Neural cell (in vitro differentiated cells): Measurements from ENCODE around the gene CACNA1D. TPM values are rescaled to one million over a fixed set of nuclear protein-coding genes. Genes with fewer than 3 reads are reported as not detected.

Source experiments
- H2AFZ ChIP-seq: fragments of 200-600, 300-800 bp; sonication (generic), shearing (Covaris generic); 2 replicates; pipeline ENCODE4 v1.6.0; 2014; ENCODE audit warnings: low read depth, mild to moderate bottlenecking, antibody characterized with exemption, low read length, moderate library complexity
- H3F3A ChIP-seq: fragments of 200-600 bp; shearing (Covaris generic); 2 replicates; pipeline ENCODE4 v1.6.1; 2016; ENCODE audit warnings: mild to moderate bottlenecking, moderate library complexity, mixed read lengths, antibody characterized with exemption, low read length; ENCODE audit not compliant: insufficient read depth, poor library complexity, severe bottlenecking
- H3K27ac ChIP-seq: fragments of 200-600, 300-800 bp; sonication (generic), shearing (Covaris generic); 2 replicates; pipeline ENCODE4 v1.5.1; 2014; ENCODE audit warnings: mild to moderate bottlenecking, low read length, moderate library complexity
- H3K27me3 ChIP-seq: fragments of 300-800, 200-600 bp; sonication (generic), shearing (Covaris generic); 2 replicates; pipeline ENCODE4 v1.6.0; 2014; ENCODE audit warnings: mild to moderate bottlenecking, low read depth, low read length, moderate library complexity; ENCODE audit not compliant: insufficient read depth
- H3K36me3 ChIP-seq: fragments of 300-800, 200-600 bp; sonication (generic), shearing (Covaris generic); 2 replicates; pipeline ENCODE4 v1.5.1; 2014; ENCODE audit warnings: mild to moderate bottlenecking, antibody characterized with exemption, low read length, moderate library complexity; ENCODE audit not compliant: insufficient read depth
- H3K4me2 ChIP-seq: fragments of 300-800, 200-600 bp; sonication (generic), shearing (Covaris generic); 2 replicates; pipeline ENCODE4 v1.6.0; 2014; ENCODE audit warnings: mild to moderate bottlenecking, low read length
- H3K4me3 ChIP-seq: fragments of 300-800, 200-600 bp; sonication (generic), shearing (Covaris generic); 2 replicates; pipeline ENCODE4 v1.5.1; 2014; ENCODE audit warnings: mild to moderate bottlenecking, low read length, moderate library complexity
- H3K79me2 ChIP-seq: fragments of 200-600 bp; shearing (Covaris generic); replicated peaks from 2 replicates; pipeline ENCODE4 v1.6.0; 2014; ENCODE audit warnings: mild to moderate bottlenecking, low read length, moderate library complexity; ENCODE audit not compliant: insufficient read depth
- H3K9ac ChIP-seq: fragments of 300-800, 200-600 bp; sonication (generic), shearing (Covaris generic); 2 replicates; pipeline ENCODE4 v1.6.1; 2016; ENCODE audit warnings: mild to moderate bottlenecking, low read length, mixed read lengths
- H3K9me2 ChIP-seq: fragments of 200-600 bp; shearing (Covaris generic); 2 replicates; pipeline ENCODE4 v1.6.1; 2016; ENCODE audit warnings: mild to moderate bottlenecking, low read length, mixed read lengths; ENCODE audit not compliant: insufficient read depth
- H3K9me3 ChIP-seq: fragments of 200-600, 300-800 bp; sonication (generic), shearing (Covaris generic); 2 replicates; pipeline ENCODE4 v1.6.1; 2016; ENCODE audit warnings: mild to moderate bottlenecking, mixed run types, low read length, moderate library complexity, mixed read lengths
- H4K20me1 ChIP-seq: fragments of 200-600 bp; shearing (Covaris generic); 2 replicates; pipeline ENCODE4 v1.6.1; 2016; ENCODE audit warnings: mild to moderate bottlenecking, mixed run types; ENCODE audit not compliant: insufficient read depth
- EZH2 ChIP-seq: fragments of 200-600, 300-800 bp; shearing (Covaris generic), sonication (generic); IDR thresholded peaks from 2 replicates; pipeline ENCODE4 v1.6.1; 2014; ENCODE audit warnings: antibody characterized with exemption, low read length, borderline replicate concordance, mild to moderate bottlenecking; ENCODE audit not compliant: insufficient read depth, poor library complexity, severe bottlenecking
- MXI1 ChIP-seq: fragments of 450-650 bp; conservative IDR thresholded peaks from 2 replicates; pipeline ENCODE4 v1.6.1; 2014; ENCODE audit warnings: antibody characterized with exemption, mild to moderate bottlenecking; ENCODE audit not compliant: poor library complexity, severe bottlenecking
- POLR2AphosphoS5 ChIP-seq: IDR thresholded peaks from 2 replicates; pipeline ENCODE4 v1.6.1; 2012
- RAD21 ChIP-seq: fragments of 450-650 bp; conservative IDR thresholded peaks from 2 replicates; pipeline ENCODE4 v1.6.1; 2014; ENCODE audit warnings: antibody characterized with exemption, mild to moderate bottlenecking, moderate library complexity
- SMC3 ChIP-seq: fragments of 450-650 bp; conservative IDR thresholded peaks from 2 replicates; pipeline ENCODE4 v1.6.1; 2014; ENCODE audit warnings: antibody characterized with exemption, mild to moderate bottlenecking, moderate library complexity; ENCODE audit not compliant: poor library complexity
- TAF1 ChIP-seq: IDR thresholded peaks from 2 replicates; pipeline ENCODE4 v1.6.1; 2012; ENCODE audit warnings: low read depth
- polyA plus RNA-seq: library from polyadenylated mRNA; depleted of rRNA; stranded (reverse); fragments of >200 nt; gene quantifications from 2 replicates; pipeline ENCODE4 v1.2.3, GENCODE V29; 2014
- TF ChIP-seq, protein P1 (sequence below): IDR thresholded peaks from 2 replicates; pipeline ENCODE4 v1.6.1; 2012; ENCODE audit warnings: borderline replicate concordance
- TF ChIP-seq, protein P2 (sequence below): fragments of 450-650 bp; IDR thresholded peaks from 2 replicates; pipeline ENCODE4 v1.5.1; 2014; ENCODE audit warnings: antibody characterized with exemption, mild to moderate bottlenecking, moderate library complexity; ENCODE audit not compliant: poor library complexity, severe bottlenecking

CACNA1D gene
- polyA plus RNA-seq, 1 donor from 2014 or later: 22.5 TPM

DNA sequence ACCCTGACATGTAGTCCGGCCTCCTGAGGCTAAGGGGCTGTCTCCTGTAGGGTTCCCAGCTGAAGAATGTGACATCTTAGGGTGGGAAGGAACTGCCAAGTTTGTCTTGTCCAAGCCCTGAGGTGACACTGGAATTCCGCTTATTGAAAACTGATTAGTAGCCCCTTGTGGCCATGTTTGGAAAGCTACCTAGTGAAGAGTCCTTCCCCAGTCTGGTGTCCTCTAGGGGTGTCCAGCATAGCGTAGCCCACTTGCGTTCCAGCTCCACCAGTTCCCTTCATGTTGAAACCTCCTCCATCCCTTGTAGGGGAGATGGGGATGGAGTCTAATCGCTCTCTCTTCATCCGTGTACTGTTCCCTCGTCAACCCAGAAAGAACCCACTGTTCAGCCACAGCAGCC lies 272.3 kb downstream of the CACNA1D start:
- Histone ChIP-seq H3K36me3 (no peaks in the 10 kb centered on the region), H3K27me3 (no peaks in the 10 kb centered on the region), H4K20me1 (no peaks in the 10 kb centered on the region), H3K9me3 (no peaks in the 10 kb centered on the region), H3K79me2 (no peaks in the 10 kb centered on the region), H3F3A (no peaks in the 10 kb centered on the region), H3K27ac (no peak overlapping the region), H3K9ac (no peak overlapping the region), H3K4me3 (no peak overlapping the region), H3K4me2 (no peak overlapping the region), H2AFZ (no peak overlapping the region), H3K9me2 (no peaks in the 10 kb centered on the region)
- TF ChIP-seq RAD21 (no peak), EZH2 (no peak), POLR2AphosphoS5 (no peak), MXI1 (no peak), SMC3 (no peak)
- TF ChIP-seq, protein P1, sequence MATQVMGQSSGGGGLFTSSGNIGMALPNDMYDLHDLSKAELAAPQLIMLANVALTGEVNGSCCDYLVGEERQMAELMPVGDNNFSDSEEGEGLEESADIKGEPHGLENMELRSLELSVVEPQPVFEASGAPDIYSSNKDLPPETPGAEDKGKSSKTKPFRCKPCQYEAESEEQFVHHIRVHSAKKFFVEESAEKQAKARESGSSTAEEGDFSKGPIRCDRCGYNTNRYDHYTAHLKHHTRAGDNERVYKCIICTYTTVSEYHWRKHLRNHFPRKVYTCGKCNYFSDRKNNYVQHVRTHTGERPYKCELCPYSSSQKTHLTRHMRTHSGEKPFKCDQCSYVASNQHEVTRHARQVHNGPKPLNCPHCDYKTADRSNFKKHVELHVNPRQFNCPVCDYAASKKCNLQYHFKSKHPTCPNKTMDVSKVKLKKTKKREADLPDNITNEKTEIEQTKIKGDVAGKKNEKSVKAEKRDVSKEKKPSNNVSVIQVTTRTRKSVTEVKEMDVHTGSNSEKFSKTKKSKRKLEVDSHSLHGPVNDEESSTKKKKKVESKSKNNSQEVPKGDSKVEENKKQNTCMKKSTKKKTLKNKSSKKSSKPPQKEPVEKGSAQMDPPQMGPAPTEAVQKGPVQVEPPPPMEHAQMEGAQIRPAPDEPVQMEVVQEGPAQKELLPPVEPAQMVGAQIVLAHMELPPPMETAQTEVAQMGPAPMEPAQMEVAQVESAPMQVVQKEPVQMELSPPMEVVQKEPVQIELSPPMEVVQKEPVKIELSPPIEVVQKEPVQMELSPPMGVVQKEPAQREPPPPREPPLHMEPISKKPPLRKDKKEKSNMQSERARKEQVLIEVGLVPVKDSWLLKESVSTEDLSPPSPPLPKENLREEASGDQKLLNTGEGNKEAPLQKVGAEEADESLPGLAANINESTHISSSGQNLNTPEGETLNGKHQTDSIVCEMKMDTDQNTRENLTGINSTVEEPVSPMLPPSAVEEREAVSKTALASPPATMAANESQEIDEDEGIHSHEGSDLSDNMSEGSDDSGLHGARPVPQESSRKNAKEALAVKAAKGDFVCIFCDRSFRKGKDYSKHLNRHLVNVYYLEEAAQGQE: no peak
- TF ChIP-seq, protein P2, sequence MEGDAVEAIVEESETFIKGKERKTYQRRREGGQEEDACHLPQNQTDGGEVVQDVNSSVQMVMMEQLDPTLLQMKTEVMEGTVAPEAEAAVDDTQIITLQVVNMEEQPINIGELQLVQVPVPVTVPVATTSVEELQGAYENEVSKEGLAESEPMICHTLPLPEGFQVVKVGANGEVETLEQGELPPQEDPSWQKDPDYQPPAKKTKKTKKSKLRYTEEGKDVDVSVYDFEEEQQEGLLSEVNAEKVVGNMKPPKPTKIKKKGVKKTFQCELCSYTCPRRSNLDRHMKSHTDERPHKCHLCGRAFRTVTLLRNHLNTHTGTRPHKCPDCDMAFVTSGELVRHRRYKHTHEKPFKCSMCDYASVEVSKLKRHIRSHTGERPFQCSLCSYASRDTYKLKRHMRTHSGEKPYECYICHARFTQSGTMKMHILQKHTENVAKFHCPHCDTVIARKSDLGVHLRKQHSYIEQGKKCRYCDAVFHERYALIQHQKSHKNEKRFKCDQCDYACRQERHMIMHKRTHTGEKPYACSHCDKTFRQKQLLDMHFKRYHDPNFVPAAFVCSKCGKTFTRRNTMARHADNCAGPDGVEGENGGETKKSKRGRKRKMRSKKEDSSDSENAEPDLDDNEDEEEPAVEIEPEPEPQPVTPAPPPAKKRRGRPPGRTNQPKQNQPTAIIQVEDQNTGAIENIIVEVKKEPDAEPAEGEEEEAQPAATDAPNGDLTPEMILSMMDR: no peak

DNA sequence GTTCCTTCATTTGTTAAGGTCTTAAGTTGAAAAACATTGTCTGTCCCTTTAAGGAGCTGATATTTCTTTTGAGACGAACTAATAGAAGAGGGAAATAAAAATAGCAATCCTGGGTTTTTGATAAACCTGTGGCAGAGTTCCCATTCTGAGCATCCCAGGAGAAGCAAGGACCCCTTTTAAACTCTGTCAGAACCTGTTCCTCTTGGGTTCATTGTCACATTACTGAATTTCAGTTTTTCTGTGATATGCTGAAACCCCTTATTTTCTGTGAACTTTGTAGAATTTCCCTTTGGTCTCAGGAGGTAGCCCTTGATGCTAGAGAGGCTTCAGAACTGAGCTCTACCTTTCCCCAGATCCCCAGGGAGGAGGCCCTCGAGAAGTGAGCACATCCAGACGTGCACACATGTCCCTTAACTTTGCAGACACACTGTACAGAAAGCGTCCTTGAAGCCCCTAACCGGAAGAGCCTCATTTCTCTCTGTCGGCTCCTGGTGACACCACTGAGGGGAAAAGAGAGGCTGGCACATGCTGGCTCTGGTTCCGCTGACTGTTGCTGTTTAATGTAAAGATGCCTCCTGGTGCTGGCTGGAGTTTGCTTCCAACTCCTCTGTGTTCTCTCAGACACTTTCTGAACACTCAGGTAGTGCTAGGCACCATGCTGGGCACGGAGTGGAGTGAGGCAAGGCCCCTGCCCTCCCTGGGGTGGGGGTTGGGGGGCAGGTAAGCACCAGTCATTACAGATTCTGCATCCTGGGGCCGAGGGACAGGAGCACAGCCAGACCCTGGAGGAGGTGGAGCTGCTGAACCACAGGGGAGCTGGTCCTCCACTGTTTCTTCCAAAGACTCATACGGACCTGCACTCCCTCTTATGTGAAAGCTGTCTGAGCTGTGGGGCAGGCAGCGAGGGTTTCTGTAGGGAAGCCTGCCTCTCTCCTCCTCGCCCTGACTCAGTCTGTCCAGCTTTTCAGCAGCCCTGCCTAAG lies 274.4 kb downstream of the CACNA1D start:
- Histone ChIP-seq H3K27ac (no peak overlapping the region), H3K36me3 (no peaks in the 10 kb centered on the region), H3K9me2 (no peaks in the 10 kb centered on the region), H3K4me2 (no peak overlapping the region), H3F3A (no peaks in the 10 kb centered on the region), H3K9ac (no peak overlapping the region), H3K9me3 (no peaks in the 10 kb centered on the region), H3K4me3 (no peak overlapping the region), H4K20me1 (no peaks in the 10 kb centered on the region), H3K27me3 (no peaks in the 10 kb centered on the region), H2AFZ (no peak overlapping the region), H3K79me2 (no peaks in the 10 kb centered on the region)
- TF ChIP-seq, protein P2: no peak
- TF ChIP-seq TAF1 (no peak), MXI1 (no peak)
- TF ChIP-seq, protein P1: no peak
